C4-2B (cell line): ENCODE data around the gene RNF41.
A peak's percentile ranks its signal among the peaks of the same experiment; 100 is the strongest.
"Not testable (repeated sequence)": the region's sequence is repeated elsewhere in the genome, so short reads cannot be mapped to it uniquely, and the experiment has no call there.

ENCODE experiments used
- H3K27ac ChIP-seq: fragments of 450-650 bp; 2 replicates; pipeline ENCODE4 v1.5.1; 2017
- ZFX ChIP-seq: fragments of 450-650 bp; IDR thresholded peaks from 2 replicates; pipeline ENCODE4 v1.6.1; 2017
- TF ChIP-seq, protein P1 (sequence below): fragments of 450-650 bp; conservative IDR thresholded peaks from 2 replicates; pipeline ENCODE4 v1.5.1; 2017; ENCODE audit warnings: mild to moderate bottlenecking

Gene RNF41

GRCh38 chr12:56205445-56205844 lies 16.3 kb downstream of the RNF41 start:
- TF ChIP-seq, protein P1, sequence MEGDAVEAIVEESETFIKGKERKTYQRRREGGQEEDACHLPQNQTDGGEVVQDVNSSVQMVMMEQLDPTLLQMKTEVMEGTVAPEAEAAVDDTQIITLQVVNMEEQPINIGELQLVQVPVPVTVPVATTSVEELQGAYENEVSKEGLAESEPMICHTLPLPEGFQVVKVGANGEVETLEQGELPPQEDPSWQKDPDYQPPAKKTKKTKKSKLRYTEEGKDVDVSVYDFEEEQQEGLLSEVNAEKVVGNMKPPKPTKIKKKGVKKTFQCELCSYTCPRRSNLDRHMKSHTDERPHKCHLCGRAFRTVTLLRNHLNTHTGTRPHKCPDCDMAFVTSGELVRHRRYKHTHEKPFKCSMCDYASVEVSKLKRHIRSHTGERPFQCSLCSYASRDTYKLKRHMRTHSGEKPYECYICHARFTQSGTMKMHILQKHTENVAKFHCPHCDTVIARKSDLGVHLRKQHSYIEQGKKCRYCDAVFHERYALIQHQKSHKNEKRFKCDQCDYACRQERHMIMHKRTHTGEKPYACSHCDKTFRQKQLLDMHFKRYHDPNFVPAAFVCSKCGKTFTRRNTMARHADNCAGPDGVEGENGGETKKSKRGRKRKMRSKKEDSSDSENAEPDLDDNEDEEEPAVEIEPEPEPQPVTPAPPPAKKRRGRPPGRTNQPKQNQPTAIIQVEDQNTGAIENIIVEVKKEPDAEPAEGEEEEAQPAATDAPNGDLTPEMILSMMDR: no peak
- TF ChIP-seq ZFX: no peak
- no peak overlapping the region for H3K27ac ChIP-seq

GRCh38 chr12:56204275-56204674 lies 17.4 kb downstream of the RNF41 start:
- no peak overlapping the region for H3K27ac ChIP-seq
- no peak for TF ChIP-seq ZFX
- TF ChIP-seq, protein P1: no peak

DNA sequence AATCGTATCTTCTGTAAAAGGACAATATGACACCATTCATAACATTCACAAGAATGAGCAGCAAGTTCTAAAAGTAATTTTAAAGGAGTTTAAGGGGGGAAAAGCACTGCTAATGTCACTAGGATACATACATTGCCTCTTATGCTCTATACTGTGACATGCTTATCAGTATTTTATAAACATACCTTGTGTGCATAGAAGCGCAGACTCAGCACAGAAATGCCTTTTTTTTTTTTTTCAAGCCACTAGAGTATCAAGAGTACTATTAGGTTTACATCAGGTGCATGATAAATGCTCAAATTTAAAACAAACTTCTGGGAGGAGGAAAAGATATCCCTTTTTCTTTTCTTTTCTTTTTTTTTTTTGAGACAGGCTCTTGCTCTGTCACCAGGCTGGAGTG lies 18.9 kb downstream of the RNF41 start:
- TF ChIP-seq ZFX: no peak
- TF ChIP-seq, protein P1: no peak
- H3K27ac ChIP-seq: 0 out of 2 replicates have a peak overlapping the region, but pooled peaks have one; percentile 28

DNA sequence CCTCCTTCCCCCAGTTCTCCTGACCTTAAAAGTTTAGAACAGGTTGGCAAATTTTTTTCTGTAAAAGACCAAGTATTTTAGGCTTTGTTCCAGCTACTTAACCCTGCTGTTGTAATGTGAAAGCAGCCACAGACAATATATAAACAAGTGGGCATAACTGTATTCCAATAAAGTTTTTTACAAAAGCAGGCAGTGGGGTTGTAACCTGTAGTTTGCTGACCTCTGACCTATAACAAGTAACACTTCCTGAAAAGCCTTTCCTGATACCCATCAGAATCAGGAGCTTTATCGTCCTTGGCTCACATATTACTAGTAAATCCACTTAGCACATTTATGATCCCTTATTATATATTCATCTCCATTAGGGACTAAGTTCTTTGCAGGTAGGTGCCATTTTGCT lies 19.4 kb downstream of the RNF41 start:
- H3K27ac ChIP-seq: no peak overlapping the region; the same call in 1 of the 2 replicates
- TF ChIP-seq ZFX: no peak
- TF ChIP-seq, protein P1: no peak

DNA sequence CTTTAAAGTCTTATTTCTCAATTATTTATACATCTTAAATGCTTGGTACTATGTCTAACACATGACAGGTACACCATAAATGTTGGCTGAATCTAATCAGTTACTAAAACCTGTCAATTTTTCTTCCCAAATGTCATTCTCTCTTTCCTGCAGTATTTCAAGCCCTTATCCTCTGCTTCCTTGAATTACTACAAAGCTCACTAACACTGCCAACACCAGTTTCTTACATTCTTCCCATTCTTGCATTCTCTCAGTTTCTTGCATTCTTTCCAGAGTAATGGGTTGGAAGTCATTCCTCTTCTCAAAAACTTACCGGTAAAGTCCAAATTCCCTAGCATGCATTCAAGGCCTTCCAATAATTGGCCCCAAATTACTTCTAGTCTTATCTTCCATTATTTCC lies 22.9 kb downstream of the RNF41 start:
- no peak for TF ChIP-seq ZFX
- TF ChIP-seq, protein P1: no peak
- no peak overlapping the region for H3K27ac ChIP-seq

- TF ChIP-seq, protein P1: no peak
- TF ChIP-seq ZFX: no peak
- no peak overlapping the region for H3K27ac ChIP-seq
Observed at GRCh38 chr12:56197921-56198635, 23.6 kb downstream of the RNF41 start.

GRCh38 chr12:56196818-56197550 lies 24.7 kb downstream of the RNF41 start:
- not testable (repeated sequence) for H3K27ac ChIP-seq
